Mucosa of stomach (tissue), 1 donor: ENCODE results near the gene LARGE1.

ENCODE experiments used
- H3K27me3 ChIP-seq: one replicate; pipeline ENCODE4 v1.7.0; 2013; ENCODE audit warnings: mild to moderate bottlenecking, low read length; ENCODE audit not compliant: control insufficient read depth, insufficient read depth
- H3K36me3 ChIP-seq: one replicate; pipeline ENCODE4 v1.7.0; 2013; ENCODE audit warnings: low read length; ENCODE audit not compliant: control insufficient read depth, insufficient read depth
- H3K4me1 ChIP-seq: one replicate; pipeline ENCODE4 v1.7.0; 2013; ENCODE audit warnings: mild to moderate bottlenecking, low read length; ENCODE audit not compliant: control insufficient read depth, insufficient read depth
- H3K4me3 ChIP-seq: one replicate; pipeline ENCODE4 v1.7.0; 2013; ENCODE audit warnings: low read length
- H3K9ac ChIP-seq: one replicate; pipeline ENCODE4 v1.7.0; 2013; ENCODE audit warnings: mild to moderate bottlenecking, low read length, moderate library complexity
- H3K9me3 ChIP-seq: one replicate; pipeline ENCODE4 v1.7.0; 2013; ENCODE audit warnings: mild to moderate bottlenecking, low read length, moderate library complexity; ENCODE audit not compliant: control insufficient read depth
- donor health status: Pancreatic carcinoma.

Gene LARGE1

DNA sequence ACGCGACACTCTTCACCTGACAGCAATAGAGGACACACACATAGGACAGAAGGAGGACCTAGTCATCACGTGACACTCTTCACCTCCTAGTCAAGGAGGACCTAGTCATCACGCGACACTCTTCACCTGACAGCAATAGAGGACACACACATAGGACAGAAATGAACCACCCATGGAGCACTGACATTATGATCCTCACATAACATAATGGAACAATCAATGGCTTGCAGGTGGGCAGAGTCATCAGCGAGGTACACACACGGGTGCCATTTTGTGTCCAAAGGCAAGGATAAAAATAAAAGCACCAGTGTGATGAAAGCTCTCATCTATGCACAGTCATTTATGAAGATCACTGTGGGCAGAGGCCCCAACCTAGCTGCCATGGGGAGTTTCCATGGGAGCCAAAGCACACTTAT, 354.7 kb downstream of the LARGE1 start:
- H3K9ac ChIP-seq, result no peak overlapping the region
- no peaks in the 10 kb centered on the region for H3K27me3 ChIP-seq
- H3K36me3 ChIP-seq, result no peaks in the 10 kb centered on the region
- H3K4me1 ChIP-seq, result peaks cover 14% of the 10 kb centered on the region
- no peaks in the 10 kb centered on the region for H3K9me3 ChIP-seq
- H3K4me3 ChIP-seq, result no peak overlapping the region

DNA sequence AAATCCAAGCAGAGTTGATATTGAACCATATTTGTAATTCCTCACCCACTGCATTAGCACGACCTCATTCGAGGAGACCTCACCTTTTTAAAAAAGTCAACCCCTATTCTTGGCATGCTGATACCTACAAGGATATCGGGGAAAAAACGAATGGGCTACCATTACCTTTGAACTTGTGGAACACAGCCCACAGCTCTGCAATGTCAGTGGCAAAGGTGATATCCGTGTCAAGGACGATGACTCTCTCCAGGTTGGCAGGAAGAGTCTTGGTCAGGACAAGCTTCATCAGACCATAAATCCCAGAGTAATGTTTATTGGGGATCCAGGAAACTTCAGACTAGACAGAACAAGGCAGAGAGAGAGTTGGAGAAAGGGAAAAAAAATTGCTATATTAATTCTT, 355.6 kb downstream of the LARGE1 start:
- Histone ChIP-seq H3K9ac (no peak overlapping the region), H3K9me3 (no peaks in the 10 kb centered on the region), H3K4me1 (peaks cover 18% of the 10 kb centered on the region), H3K4me3 (no peak overlapping the region), H3K36me3 (no peaks in the 10 kb centered on the region), H3K27me3 (no peaks in the 10 kb centered on the region)

DNA sequence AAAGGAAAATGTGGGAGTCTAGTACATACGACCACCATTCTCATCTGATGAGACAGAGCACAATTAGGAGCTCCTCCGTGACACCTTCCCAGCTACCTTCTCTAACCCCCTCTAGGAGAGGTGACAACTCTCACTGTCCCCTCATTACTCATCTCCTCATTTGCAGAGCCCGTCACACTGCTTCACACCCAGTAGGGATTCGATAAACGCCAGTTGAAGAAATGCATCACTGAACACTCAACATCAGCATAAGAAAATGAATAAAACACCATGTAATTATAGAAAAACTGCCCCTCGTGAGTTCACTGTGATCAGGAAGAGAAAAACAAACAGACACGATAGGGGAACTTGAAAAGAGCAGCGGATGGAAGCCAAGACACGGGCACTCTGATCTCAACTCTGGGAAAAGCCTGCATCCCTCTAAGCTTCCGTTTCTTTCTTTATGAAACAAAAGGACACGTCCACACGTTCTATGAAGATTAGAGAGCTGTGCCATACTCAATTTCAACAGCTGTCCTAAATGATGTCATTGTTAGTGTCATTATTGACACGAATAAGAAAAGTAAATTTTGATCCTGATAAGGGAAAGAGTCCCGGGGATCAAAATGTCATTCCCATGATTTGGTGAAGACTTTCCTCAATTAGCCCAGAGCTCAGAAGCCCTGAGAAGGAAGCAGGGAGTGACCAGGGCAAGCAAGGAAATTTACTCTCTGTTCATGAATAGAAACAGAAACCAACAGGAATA, 356.9 kb downstream of the LARGE1 start:
- no peaks in the 10 kb centered on the region for H3K9me3 ChIP-seq
- no peak overlapping the region for H3K9ac ChIP-seq
- peaks cover 18% of the 10 kb centered on the region for H3K4me1 ChIP-seq
- no peak overlapping the region for H3K4me3 ChIP-seq
- H3K27me3 ChIP-seq, result no peaks in the 10 kb centered on the region
- no peaks in the 10 kb centered on the region for H3K36me3 ChIP-seq

DNA sequence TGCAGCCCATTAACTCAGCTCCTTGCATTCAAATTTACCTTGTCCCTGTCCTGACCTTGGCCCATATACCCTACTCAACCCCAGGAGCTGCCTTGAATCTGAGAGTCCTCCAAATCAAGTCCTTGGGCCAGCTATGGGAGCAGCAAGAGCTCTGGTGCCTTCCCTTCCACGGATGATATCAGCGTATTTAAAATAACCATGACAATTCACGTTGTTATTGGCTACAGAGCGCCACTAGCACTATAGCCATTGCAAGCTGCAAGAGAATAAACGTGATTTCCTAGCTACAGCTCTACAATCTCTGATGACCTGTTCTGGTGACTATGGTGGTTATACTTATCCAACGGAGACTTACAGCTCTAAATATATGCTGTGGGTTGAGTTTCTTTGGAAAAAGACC, 357.8 kb downstream of the LARGE1 start:
- no peaks in the 10 kb centered on the region for H3K36me3 ChIP-seq
- H3K9me3 ChIP-seq, result no peaks in the 10 kb centered on the region
- no peak overlapping the region for H3K9ac ChIP-seq
- no peaks in the 10 kb centered on the region for H3K27me3 ChIP-seq
- H3K4me3 ChIP-seq, result no peak overlapping the region
- peaks cover 18% of the 10 kb centered on the region for H3K4me1 ChIP-seq

DNA sequence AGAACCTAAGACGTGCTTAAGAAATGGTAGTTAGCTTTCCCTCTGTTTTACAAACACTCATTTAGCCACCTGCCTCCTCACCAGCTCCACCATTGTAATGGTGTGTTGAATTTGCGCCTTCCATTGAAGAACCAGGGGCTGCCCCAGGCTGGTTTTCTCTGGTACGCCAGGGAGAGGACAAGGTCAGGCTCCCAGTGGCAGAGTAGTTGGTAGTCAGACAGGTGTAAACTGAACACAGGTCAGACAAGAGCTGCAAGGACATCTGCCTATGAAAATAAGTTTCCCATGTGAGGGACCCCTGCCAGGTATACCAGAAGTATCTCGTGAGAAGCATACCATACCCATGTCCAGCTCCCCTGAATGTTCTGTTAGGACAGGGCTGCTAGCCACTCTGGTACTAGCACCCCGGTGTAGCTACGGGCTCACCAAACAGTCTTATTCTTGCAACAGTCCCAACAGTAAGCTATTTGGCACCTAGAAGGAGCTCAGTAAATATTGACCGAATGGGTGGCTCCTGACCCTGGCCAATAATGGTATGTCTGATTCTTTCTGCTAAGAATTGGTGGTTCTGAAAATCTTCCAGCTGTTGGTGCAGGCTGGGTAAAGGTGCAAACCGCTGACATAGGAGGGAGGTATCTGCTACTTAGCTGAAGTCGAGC, 359.0 kb downstream of the LARGE1 start:
- no peak overlapping the region for H3K4me3 ChIP-seq
- no peaks in the 10 kb centered on the region for H3K9me3 ChIP-seq
- H3K4me1 ChIP-seq, result peaks cover 18% of the 10 kb centered on the region
- no peaks in the 10 kb centered on the region for H3K27me3 ChIP-seq
- H3K9ac ChIP-seq, result no peak overlapping the region
- H3K36me3 ChIP-seq, result no peaks in the 10 kb centered on the region

DNA sequence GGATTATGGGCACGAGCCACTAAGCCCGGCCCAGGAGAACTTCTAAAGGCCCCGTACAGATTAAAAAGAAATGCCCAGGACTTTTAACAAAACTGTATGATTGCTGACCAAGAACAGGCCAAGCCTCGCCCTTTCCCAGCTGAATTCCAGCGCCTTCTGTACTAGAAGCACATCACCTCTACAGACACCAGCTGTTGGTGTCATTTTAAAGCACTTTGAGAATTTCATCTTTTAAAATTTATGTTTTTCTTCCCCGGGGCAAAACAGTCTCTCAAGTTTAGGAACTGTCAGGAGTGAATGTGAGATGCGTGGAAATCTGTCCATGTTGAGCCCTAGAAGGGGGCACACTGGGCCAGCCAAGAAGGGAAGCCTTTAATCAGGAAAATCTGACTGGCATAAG, 362.4 kb downstream of the LARGE1 start:
- Histone ChIP-seq H3K4me3 (no peak overlapping the region), H3K36me3 (no peaks in the 10 kb centered on the region), H3K9me3 (no peaks in the 10 kb centered on the region), H3K27me3 (no peaks in the 10 kb centered on the region), H3K9ac (no peak overlapping the region), H3K4me1 (peaks cover 18% of the 10 kb centered on the region)

DNA sequence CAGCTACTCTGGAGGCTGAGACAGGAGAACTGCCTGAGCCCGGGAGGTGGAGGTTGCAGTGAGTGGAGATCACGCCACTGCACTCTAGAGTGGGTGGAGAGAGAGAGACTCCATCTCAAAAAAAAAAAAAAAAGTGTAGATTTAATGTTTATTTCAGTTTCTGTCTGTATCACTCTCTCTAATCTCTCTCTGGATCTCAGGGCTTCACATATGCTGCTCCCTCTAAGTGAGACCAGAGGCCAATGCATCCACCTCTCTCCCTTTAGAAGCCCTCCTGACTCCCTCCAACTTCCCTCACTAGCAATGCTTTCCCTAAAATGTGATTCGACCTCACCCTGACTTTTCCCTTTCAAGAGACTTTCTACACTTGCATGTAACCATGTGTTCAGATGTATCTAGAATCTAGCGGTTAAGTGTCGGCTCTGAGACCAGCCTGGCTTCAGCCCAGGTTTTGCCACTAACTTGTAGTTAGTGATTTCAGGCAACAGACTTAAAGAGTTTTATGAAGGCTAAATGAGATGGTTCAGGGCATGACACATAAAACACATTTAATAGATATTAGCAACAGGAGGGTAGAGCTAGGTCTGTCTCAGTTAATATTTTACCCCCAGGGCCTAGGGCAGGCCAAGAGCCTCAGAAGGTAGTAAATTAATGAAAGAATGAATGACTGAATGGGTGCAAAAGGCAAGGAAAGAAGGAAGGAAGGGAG, 364.3 kb downstream of the LARGE1 start:
- Histone ChIP-seq H3K9ac (no peak overlapping the region), H3K9me3 (no peaks in the 10 kb centered on the region), H3K4me1 (peaks cover 8% of the 10 kb centered on the region), H3K4me3 (no peak overlapping the region), H3K36me3 (no peaks in the 10 kb centered on the region), H3K27me3 (no peaks in the 10 kb centered on the region)

DNA sequence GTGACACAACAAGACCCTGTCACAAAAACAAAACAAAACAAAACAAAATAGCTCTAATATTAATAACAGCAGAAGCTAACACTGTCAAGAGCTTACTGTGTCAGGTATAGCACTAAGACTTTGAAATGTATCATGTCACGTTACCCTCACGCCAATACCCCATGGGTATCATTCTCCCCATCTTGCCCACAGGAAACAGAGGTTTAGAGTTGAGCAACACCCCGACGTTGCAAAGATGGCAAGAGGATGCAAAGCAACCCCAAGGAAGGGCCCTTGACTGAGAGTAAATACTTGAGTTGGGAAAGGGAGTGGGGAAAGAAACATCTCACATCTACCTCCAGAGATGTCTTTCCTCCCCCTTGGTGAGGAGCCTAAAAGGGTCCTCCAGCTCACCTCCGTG, 366.8 kb downstream of the LARGE1 start:
- H3K9ac ChIP-seq, result no peak overlapping the region
- no peak overlapping the region for H3K4me3 ChIP-seq
- H3K4me1 ChIP-seq, result no peaks in the 10 kb centered on the region
- H3K27me3 ChIP-seq, result no peaks in the 10 kb centered on the region
- no peaks in the 10 kb centered on the region for H3K9me3 ChIP-seq
- H3K36me3 ChIP-seq, result no peaks in the 10 kb centered on the region

DNA sequence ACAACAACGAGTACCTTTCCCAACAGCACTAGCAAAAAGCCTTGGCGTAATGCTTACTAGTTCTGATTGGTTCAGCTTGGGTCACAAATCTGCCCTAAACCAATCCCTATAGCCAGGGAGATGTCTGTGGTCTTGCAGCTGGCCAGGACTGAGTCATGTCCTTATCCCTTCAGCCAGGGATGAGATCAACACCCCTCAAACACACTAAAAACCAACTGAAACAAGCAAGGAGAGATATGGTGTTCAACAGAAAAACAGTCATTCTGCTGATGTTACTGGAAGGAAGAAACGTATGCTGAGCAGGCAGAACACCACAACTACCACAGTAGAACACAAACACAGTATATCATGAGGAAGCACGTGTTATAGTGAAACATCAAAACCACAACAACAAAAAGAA, 375.6 kb downstream of the LARGE1 start:
- H3K4me1 ChIP-seq, result peaks cover 10% of the 10 kb centered on the region
- no peaks in the 10 kb centered on the region for H3K36me3 ChIP-seq
- H3K27me3 ChIP-seq, result no peaks in the 10 kb centered on the region
- no peaks in the 10 kb centered on the region for H3K9me3 ChIP-seq
- no peak overlapping the region for H3K9ac ChIP-seq
- no peak overlapping the region for H3K4me3 ChIP-seq

DNA sequence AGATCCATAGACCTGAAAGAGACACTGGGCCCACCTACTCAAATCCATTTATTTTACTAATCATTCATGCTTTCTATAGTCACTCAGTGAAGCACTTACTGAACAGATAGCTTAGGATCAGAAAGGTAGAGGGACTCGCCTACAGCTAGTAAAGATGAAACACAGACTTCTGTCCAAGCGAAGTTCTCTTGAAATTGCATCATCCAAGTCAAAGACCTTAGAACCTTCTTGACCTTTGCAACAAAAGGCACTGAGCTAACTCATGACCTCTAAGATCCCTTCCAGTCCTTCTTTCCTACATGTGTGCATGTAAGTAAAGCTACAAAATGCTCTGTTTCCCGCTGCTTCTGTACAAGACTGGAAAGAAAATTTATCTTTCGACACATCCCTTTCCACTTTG, 377.6 kb downstream of the LARGE1 start:
- no peaks in the 10 kb centered on the region for H3K9me3 ChIP-seq

DNA sequence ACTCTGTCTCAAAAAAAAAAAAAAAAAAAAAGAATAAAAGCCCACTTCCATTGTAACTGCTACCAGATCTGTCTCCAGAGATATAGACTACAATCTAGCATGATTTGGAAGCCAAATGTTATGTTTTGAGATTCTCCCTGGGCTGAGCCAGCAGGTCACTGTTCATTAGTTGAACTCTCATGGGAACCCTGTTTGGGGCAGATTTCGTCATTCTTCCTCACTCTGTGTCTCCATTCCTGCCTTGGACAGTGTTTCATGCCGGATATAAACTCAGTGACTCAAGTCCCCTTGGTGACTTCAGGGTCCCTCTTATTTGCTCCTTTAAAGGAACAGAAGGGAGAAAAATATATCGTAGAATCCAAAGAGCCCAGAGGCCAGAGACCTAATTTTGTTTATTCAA, 378.1 kb downstream of the LARGE1 start:
- Histone ChIP-seq H3K36me3 (no peaks in the 10 kb centered on the region), H3K4me1 (peaks cover 16% of the 10 kb centered on the region), H3K9me3 (no peaks in the 10 kb centered on the region), H3K27me3 (no peaks in the 10 kb centered on the region), H3K4me3 (no peak overlapping the region), H3K9ac (no peak overlapping the region)

More for the DNA sequence above, 377.6 kb downstream of the LARGE1 start:
- peaks cover 16% of the 10 kb centered on the region for H3K4me1 ChIP-seq
- no peak overlapping the region for H3K9ac ChIP-seq
- H3K36me3 ChIP-seq, result no peaks in the 10 kb centered on the region
- H3K27me3 ChIP-seq, result no peaks in the 10 kb centered on the region
- no peak overlapping the region for H3K4me3 ChIP-seq
